GM21717 (cell line): ENCODE data around the gene MMP14.
A peak's percentile ranks its signal among the peaks of the same experiment; 100 is the strongest.
"Not testable (repeated sequence)": the region's sequence is repeated elsewhere in the genome, so short reads cannot be mapped to it uniquely, and the experiment has no call there.

Experiments used
- ATAC-seq: cut with Tn5 transposase; IDR thresholded peaks from one replicate; pipeline ENCODE4 v1.9.1; 2021; ENCODE audit warnings: mild to moderate bottlenecking, moderate library complexity; ENCODE audit not compliant: unreplicated experiment

Gene MMP14

GRCh38 chr14:22836301-22837113, at the start of gene MMP14:
MMP14 (plus strand) TSS chr14:22836585; CDS start chr14:22836818, 233 bp downstream.
- ATAC-seq: no peak

GRCh38 chr14:22786685-22787084, 49.7 kb upstream of the MMP14 start:
- no peak for ATAC-seq

GRCh38 chr14:22791301-22791700, 45.1 kb upstream of the MMP14 start:
- ATAC-seq: no peak

- no peak for ATAC-seq
Measured at GRCh38 chr14:22792158-22792557, 44.2 kb upstream of the MMP14 start.

GRCh38 chr14:22793550-22793949, 42.8 kb upstream of the MMP14 start:
- ATAC-seq: not testable (repeated sequence)

GRCh38 chr14:22793976-22794375, 42.4 kb upstream of the MMP14 start:
- ATAC-seq: no peak

- peak; percentile 51 for ATAC-seq
Measured at GRCh38 chr14:22794551-22794951, 41.8 kb upstream of the MMP14 start.

- no peak for ATAC-seq
Measured at GRCh38 chr14:22796087-22796707, 40.2 kb upstream of the MMP14 start.

GRCh38 chr14:22797017-22797917, 39.1 kb upstream of the MMP14 start:
- no peak for ATAC-seq

GRCh38 chr14:22798528-22798927, 37.9 kb upstream of the MMP14 start:
- ATAC-seq: no peak

- no peak for ATAC-seq
Measured at GRCh38 chr14:22800346-22800745, 36.0 kb upstream of the MMP14 start.

- ATAC-seq: no peak
Measured at GRCh38 chr14:22801716-22802115, 34.7 kb upstream of the MMP14 start.

- ATAC-seq: peak; percentile 48
Measured at GRCh38 chr14:22802860-22803686, 33.3 kb upstream of the MMP14 start.

GRCh38 chr14:22803687-22803974, 32.8 kb upstream of the MMP14 start:
- ATAC-seq: peak; percentile 25

GRCh38 chr14:22805235-22805634, 31.1 kb upstream of the MMP14 start:
- ATAC-seq: not testable (repeated sequence)

GRCh38 chr14:22807432-22808087, 28.8 kb upstream of the MMP14 start:
- ATAC-seq: no peak

- ATAC-seq: no peak
Measured at GRCh38 chr14:22808388-22809209, 27.8 kb upstream of the MMP14 start.

GRCh38 chr14:22811722-22812121, 24.7 kb upstream of the MMP14 start:
- ATAC-seq: no peak

- ATAC-seq: no peak
Measured at GRCh38 chr14:22812744-22813143, 23.6 kb upstream of the MMP14 start.
